T-helper 2 cell treated with Interferon-gamma antibody and Interleukin-4, amounts not matched to agents 5 μg/mL and 100 μg/mL, for 36 hours (primary cell): ENCODE data around the gene WAPL.

ENCODE experiments used
- DNase-seq: peaks from one replicate; pipeline ENCODE4 v3.0.0; 2021; ENCODE audit warnings: low spot score
- H3K27ac Mint-ChIP-seq: one replicate; pipeline ENCODE4 v1.8.0; 2021; ENCODE audit warnings: mild to moderate bottlenecking, mixed read lengths
- H3K27me3 Mint-ChIP-seq: one replicate; pipeline ENCODE4 v1.8.0; 2021; ENCODE audit warnings: low read depth, mixed read lengths
- H3K36me3 Mint-ChIP-seq: one replicate; pipeline ENCODE4 v1.8.0; 2021; ENCODE audit warnings: low read depth, mixed read lengths
- H3K4me1 Mint-ChIP-seq: one replicate; pipeline ENCODE4 v1.8.0; 2021; ENCODE audit warnings: low read depth, mixed read lengths
- H3K4me3 Mint-ChIP-seq: one replicate; pipeline ENCODE4 v1.8.0; 2022; ENCODE audit warnings: mild to moderate bottlenecking, moderate library complexity, mixed read lengths
- H3K9me3 Mint-ChIP-seq: one replicate; pipeline ENCODE4 v1.8.0; 2021; ENCODE audit warnings: mixed read lengths

WAPL gene

GRCh38 chr10:86403183-86403797 is 118.3 kb downstream of the WAPL start:
- no peak for DNase-seq
- Mint-ChIP-seq H3K27me3 (peaks cover 8% of the 10 kb centered on the region), H3K4me3 (no peak overlapping the region), H3K9me3 (no peaks in the 10 kb centered on the region), H3K27ac (no peak overlapping the region), H3K36me3 (peaks cover 2% of the 10 kb centered on the region), H3K4me1 (peaks cover 16% of the 10 kb centered on the region)

DNA sequence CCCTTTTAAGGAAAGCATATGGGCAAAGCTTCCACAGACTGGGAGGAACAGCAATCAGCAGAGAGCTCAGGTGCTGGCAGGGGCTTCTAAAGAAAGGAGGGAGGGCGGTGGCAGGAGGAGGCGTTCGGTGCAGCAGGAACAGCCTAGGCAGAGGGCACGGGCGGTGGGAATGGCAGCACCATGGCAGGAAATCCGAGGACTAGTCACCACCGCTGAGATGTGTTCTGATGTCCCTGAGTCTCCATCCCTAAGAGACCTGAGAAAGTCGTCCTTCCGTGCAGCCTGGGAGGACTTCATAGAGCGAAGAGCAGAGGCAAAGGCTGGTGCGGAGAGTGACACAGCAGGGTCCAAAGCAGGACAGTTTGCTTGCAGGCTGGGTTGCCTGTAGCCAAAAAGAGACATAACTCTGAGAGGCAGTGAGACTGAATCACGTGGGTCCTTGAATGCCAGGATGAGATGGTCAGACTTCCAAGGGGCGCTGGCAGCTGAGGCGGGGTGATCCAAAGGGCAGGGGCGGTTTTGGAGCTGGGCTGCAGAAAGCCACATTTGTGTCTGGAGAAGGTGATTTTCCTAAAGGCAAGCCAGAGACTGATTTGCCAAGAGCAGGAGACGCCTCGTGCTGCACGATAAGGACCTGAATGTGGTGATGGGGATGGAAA is 119.2 kb downstream of the WAPL start:
- peak overlapping the region; percentile 21 for H3K27ac Mint-ChIP-seq
- peak overlapping the region; percentile 89 for H3K4me3 Mint-ChIP-seq
- H3K9me3 Mint-ChIP-seq, result no peaks in the 10 kb centered on the region
- no peak for DNase-seq
- H3K4me1 Mint-ChIP-seq, result peaks cover 16% of the 10 kb centered on the region
- peaks cover 12% of the 10 kb centered on the region for H3K27me3 Mint-ChIP-seq
- H3K36me3 Mint-ChIP-seq, result peaks cover 2% of the 10 kb centered on the region

GRCh38 chr10:86401588-86402282 is 119.9 kb downstream of the WAPL start:
- peaks cover 12% of the 10 kb centered on the region for H3K27me3 Mint-ChIP-seq
- peaks cover 2% of the 10 kb centered on the region for H3K36me3 Mint-ChIP-seq
- peaks cover 16% of the 10 kb centered on the region for H3K4me1 Mint-ChIP-seq
- peak overlapping the region; percentile 89 for H3K4me3 Mint-ChIP-seq
- H3K9me3 Mint-ChIP-seq, result no peaks in the 10 kb centered on the region
- peak; percentile 17 for DNase-seq
- peak overlapping the region; percentile 63 for H3K27ac Mint-ChIP-seq

DNA sequence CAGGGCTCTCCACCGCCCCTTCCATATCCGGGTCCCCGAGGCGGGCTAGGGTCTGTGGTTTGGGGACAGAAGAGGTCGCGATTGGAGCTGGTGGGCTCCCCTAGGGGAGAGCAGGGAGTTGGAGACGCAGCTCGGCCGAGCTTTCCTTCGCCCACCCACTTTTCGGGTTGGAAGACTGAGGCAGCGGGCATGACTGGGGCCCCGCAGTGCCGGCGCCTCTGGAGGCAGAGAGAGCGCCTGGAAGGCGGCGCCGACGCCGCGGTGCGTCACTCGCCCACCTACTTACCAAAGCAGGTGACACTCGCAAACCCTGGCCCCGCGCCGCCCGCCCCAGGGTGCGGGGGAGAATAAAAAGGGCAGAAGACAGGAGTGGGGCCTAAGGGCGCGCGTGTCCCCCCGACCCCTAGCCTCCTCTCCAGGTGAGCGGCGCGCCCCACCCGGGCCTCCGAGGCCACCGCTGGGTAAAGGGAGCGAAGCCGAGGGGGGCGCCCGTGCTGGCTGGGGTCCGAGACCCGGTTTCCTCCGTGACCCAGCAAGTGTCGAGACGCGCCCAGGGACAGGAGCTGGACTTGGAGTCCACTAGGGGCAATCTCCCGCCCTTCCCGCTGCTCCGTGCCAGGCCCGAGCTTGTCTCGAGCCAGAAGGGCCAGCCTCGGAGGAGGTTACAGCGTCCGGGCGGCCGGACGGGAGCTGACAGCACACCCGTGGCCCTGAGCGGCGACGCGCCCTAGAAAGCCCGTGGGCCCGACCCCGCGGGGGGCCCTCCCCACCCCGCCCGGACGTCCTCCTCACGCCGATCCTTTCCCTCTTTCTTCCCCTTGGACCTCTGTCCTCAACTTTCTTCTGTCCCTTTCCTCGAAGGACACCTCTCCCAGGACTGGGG is 120.6 kb downstream of the WAPL start:
- peak overlapping the region; percentile 92 for H3K27ac Mint-ChIP-seq
- H3K36me3 Mint-ChIP-seq, result peaks cover 2% of the 10 kb centered on the region
- no peaks in the 10 kb centered on the region for H3K9me3 Mint-ChIP-seq
- H3K4me1 Mint-ChIP-seq, result peaks cover 16% of the 10 kb centered on the region
- DNase-seq, result peak; percentile 85
- H3K27me3 Mint-ChIP-seq, result peaks cover 19% of the 10 kb centered on the region
- H3K4me3 Mint-ChIP-seq, result peak overlapping the region; percentile 89

DNA sequence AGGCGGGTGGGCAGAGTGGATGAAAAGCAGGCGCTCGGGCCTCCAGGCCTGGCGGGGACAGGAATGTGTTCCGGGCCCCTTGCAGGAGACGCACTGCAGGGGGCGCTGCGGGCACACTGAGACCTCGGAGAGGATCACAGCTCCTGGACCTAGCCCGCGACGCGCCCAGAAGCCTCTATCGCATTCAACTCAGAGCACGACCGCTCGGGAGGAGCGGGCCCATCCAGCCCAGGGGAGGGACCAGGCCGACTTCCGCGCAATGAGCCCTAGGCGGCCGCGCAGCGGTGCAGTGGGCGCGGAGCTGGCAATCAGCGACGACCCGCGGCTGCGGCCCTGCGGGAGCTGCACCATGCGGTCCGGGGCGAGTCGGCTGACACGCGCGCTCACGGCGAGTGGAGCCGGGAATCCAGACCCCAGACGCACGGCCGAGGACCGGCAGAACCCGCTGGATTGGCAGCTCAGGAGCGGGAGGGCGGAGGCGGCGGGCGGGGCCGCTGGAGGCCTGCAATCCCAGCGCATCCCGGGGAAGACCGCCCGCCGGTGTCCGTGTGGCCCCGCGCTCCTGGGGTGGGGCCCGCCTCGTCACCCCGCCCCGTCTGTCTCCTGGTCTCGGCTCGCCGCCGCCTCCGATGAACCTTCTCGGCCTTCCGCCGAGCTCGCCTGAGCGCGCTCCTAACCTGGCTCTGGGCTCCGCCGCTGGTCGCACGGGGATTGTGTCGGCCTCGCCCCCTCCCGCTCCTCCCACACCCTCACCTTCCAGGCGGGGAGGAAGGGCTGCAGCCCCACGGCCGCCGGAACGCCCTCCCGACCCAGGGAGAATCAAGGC is 121.5 kb downstream of the WAPL start:
- Mint-ChIP-seq H3K4me1 (peaks cover 16% of the 10 kb centered on the region), H3K27me3 (peaks cover 20% of the 10 kb centered on the region), H3K27ac (peak overlapping the region; percentile 92), H3K36me3 (peaks cover 2% of the 10 kb centered on the region), H3K4me3 (peak overlapping the region; percentile 89), H3K9me3 (no peaks in the 10 kb centered on the region)
- peak; percentile 93 for DNase-seq

DNA sequence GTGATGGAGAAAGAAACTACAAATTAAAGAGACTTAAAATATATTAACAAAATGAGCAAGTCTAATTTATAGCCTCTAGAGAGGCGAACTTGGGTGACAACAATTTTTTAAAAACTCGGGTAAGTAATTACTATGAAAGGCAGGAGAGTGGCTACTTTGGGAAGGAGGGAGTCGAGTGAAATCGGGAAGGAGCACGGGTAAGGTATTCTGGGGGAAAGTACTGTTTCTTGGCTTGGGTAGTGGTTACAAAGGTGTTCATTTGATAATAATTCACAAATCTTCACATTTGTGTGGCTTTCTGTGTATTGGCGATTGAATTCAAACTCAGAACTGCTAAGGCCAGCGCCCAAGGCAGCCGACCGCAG is 122.1 kb downstream of the WAPL start:
- DNase-seq, result no peak
- peaks cover 21% of the 10 kb centered on the region for H3K27me3 Mint-ChIP-seq
- peaks cover 2% of the 10 kb centered on the region for H3K36me3 Mint-ChIP-seq
- no peaks in the 10 kb centered on the region for H3K9me3 Mint-ChIP-seq
- peak overlapping the region; percentile 81 for H3K27ac Mint-ChIP-seq
- peaks cover 16% of the 10 kb centered on the region for H3K4me1 Mint-ChIP-seq
- H3K4me3 Mint-ChIP-seq, result peak overlapping the region; percentile 89

DNA sequence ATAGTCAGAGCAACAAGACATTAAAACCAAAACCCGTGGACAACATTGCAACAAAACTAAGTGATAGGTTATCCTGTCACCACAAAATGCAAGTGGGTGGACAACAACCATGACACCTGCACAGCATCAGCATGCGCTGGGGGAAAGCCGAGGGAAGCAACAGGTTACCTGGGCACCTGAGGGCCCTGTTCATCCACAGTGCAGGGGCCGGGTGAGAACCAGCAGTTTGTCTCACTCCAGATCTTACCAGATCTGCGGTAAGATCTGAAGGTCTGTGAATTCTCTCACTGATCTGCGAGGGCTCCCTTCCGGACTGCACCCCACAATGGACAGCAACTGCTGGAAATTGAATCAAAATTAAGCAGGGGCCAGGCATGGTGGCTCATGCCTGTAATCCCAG is 124.5 kb downstream of the WAPL start:
- H3K4me3 Mint-ChIP-seq, result no peak overlapping the region
- no peaks in the 10 kb centered on the region for H3K9me3 Mint-ChIP-seq
- H3K36me3 Mint-ChIP-seq, result no peaks in the 10 kb centered on the region
- H3K4me1 Mint-ChIP-seq, result peaks cover 5% of the 10 kb centered on the region
- no peak overlapping the region for H3K27ac Mint-ChIP-seq
- H3K27me3 Mint-ChIP-seq, result peaks cover 14% of the 10 kb centered on the region
- no peak for DNase-seq

GRCh38 chr10:86393862-86394455 is 127.6 kb downstream of the WAPL start:
- H3K36me3 Mint-ChIP-seq, result no peaks in the 10 kb centered on the region
- no peak for DNase-seq
- no peak overlapping the region for H3K27ac Mint-ChIP-seq
- no peak overlapping the region for H3K4me3 Mint-ChIP-seq
- H3K27me3 Mint-ChIP-seq, result peaks cover 35% of the 10 kb centered on the region
- H3K9me3 Mint-ChIP-seq, result no peaks in the 10 kb centered on the region
- peaks cover 4% of the 10 kb centered on the region for H3K4me1 Mint-ChIP-seq

DNA sequence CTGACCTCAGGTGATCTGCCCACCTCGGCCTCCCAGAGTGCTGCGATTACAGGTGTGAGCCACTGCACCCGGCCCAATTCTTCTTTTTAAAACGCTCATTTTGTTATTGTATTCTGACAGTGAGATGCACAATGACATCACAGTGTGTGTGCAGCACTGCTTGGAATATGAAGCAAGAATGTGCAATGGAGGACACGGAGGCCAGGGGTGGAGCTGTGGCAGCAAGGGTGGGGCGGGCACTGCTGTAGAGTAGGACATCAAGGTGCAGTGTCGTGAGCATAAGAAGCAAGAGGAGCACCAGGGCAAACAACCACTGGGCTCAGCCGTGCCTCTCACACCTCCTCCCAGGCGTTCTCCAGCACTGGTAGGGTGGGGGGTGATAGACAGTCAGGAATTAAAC is 128.2 kb downstream of the WAPL start:
- DNase-seq, result no peak
- H3K36me3 Mint-ChIP-seq, result no peaks in the 10 kb centered on the region
- no peak overlapping the region for H3K27ac Mint-ChIP-seq
- peaks cover 37% of the 10 kb centered on the region for H3K27me3 Mint-ChIP-seq
- peaks cover 4% of the 10 kb centered on the region for H3K4me1 Mint-ChIP-seq
- H3K9me3 Mint-ChIP-seq, result no peaks in the 10 kb centered on the region
- H3K4me3 Mint-ChIP-seq, result no peak overlapping the region

GRCh38 chr10:86392723-86393094 is 128.9 kb downstream of the WAPL start:
- H3K27ac Mint-ChIP-seq, result no peak overlapping the region
- DNase-seq, result no peak
- H3K4me3 Mint-ChIP-seq, result no peak overlapping the region
- no peaks in the 10 kb centered on the region for H3K9me3 Mint-ChIP-seq
- H3K36me3 Mint-ChIP-seq, result no peaks in the 10 kb centered on the region
- peaks cover 4% of the 10 kb centered on the region for H3K4me1 Mint-ChIP-seq
- peaks cover 40% of the 10 kb centered on the region for H3K27me3 Mint-ChIP-seq

DNA sequence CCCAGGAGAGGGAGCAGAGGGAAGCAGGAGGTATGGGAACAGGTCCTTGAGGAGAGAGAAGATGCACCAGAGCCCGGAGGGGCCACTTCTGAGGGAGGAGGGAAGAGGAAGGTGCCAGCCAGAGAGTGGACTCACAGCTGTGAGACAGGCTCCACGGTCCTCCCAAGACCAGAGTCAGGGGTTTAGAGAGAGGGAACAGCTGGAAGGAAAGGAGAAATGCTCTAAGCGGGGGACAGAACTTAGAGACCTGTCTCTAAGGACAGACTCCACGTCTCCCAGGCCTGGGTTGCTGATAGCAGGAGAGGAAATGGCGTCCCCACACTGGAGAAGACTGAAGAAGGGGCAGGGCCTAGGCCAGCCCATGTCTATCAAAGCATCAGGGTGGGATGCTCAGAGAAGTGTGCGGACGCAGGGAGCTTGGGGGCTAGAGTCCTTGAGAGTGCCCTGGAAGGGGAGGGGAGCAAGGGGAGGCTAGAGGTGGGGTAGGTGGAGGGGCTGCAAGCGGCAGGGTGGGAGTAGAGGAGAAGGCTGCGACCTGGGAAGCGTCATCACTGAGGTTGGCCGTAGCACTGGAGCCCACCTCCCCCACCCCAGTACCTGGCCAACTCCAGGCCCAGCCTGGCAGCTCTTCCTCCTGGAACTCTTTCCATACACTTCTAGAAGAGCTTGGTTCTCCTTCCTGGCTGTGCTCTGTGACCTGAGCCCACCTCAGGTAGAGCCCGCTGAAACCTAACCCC is 129.4 kb downstream of the WAPL start:
- no peaks in the 10 kb centered on the region for H3K36me3 Mint-ChIP-seq
- H3K9me3 Mint-ChIP-seq, result no peaks in the 10 kb centered on the region
- peaks cover 4% of the 10 kb centered on the region for H3K4me1 Mint-ChIP-seq
- H3K27me3 Mint-ChIP-seq, result peaks cover 45% of the 10 kb centered on the region
- no peak overlapping the region for H3K4me3 Mint-ChIP-seq
- no peak overlapping the region for H3K27ac Mint-ChIP-seq
- DNase-seq, result no peak

GRCh38 chr10:86391236-86391840 is 130.3 kb downstream of the WAPL start:
- no peak overlapping the region for H3K27ac Mint-ChIP-seq
- H3K27me3 Mint-ChIP-seq, result peaks cover 45% of the 10 kb centered on the region
- no peak for DNase-seq
- no peak overlapping the region for H3K4me3 Mint-ChIP-seq
- H3K9me3 Mint-ChIP-seq, result no peaks in the 10 kb centered on the region
- H3K36me3 Mint-ChIP-seq, result no peaks in the 10 kb centered on the region
- H3K4me1 Mint-ChIP-seq, result peaks cover 4% of the 10 kb centered on the region
